NCI-H2196 treated with DMSO at 0.1 percent for 48 hours (cell line): ENCODE measurements around the gene VPS37C.
"Not testable (repeated sequence)": the region's sequence is repeated elsewhere in the genome, so short reads cannot be mapped to it uniquely, and the experiment has no call there.

Source experiments
- DNase-seq: peaks from one replicate; lab custom pipeline; 2025; ENCODE audit not compliant: unreplicated experiment; lab: John Stamatoyannopoulos, UW

Gene VPS37C

GRCh38 chr11:61161190-61162091 lies at the start of gene VPS37C:
VPS37C (minus strand) TSS chr11:61161426; CDS start chr11:61138829, 22,597 bp downstream.
- peak; percentile 85 for DNase-seq

- not testable (repeated sequence) for DNase-seq
Observed at GRCh38 chr11:61210629-61211028, 49.4 kb upstream of the VPS37C start.

- DNase-seq = not testable (repeated sequence)
Observed at GRCh38 chr11:61207636-61208310, 46.5 kb upstream of the VPS37C start.

GRCh38 chr11:61204502-61205059 lies 43.4 kb upstream of the VPS37C start:
- not testable (repeated sequence) for DNase-seq

GRCh38 chr11:61203873-61204272 lies 42.6 kb upstream of the VPS37C start:
- not testable (repeated sequence) for DNase-seq

- not testable (repeated sequence) for DNase-seq
Observed at GRCh38 chr11:61202950-61203746, 41.9 kb upstream of the VPS37C start, which contains the start of gene PGA3. PGA3 (plus strand) TSS chr11:61203515; CDS start chr11:61203565, 50 bp downstream.

- no peak for DNase-seq
Observed at GRCh38 chr11:61201476-61201875, 40.2 kb upstream of the VPS37C start.

- no peak for DNase-seq
Observed at GRCh38 chr11:61198948-61199523, 37.8 kb upstream of the VPS37C start.

- DNase-seq = no peak
Observed at GRCh38 chr11:61198361-61198760, 37.1 kb upstream of the VPS37C start.

GRCh38 chr11:61195719-61196118 lies 34.5 kb upstream of the VPS37C start:
- no peak for DNase-seq

- no peak for DNase-seq
Observed at GRCh38 chr11:61194981-61195695, 33.9 kb upstream of the VPS37C start.

- DNase-seq = no peak
Observed at GRCh38 chr11:61194169-61194671, 33.0 kb upstream of the VPS37C start.

- DNase-seq = no peak
Observed at GRCh38 chr11:61193596-61193995, 32.4 kb upstream of the VPS37C start.

- no peak for DNase-seq
Observed at GRCh38 chr11:61189933-61190332, 28.7 kb upstream of the VPS37C start.

GRCh38 chr11:61187505-61188130 lies 26.4 kb upstream of the VPS37C start:
- DNase-seq = peak; percentile 59

- DNase-seq = no peak
Observed at GRCh38 chr11:61186504-61186903, 25.3 kb upstream of the VPS37C start.

GRCh38 chr11:61183645-61184044 lies 22.4 kb upstream of the VPS37C start:
- no peak for DNase-seq

GRCh38 chr11:61181489-61181888 lies 20.3 kb upstream of the VPS37C start:
- DNase-seq = no peak

GRCh38 chr11:61180205-61180604 lies 19.0 kb upstream of the VPS37C start:
- not testable (repeated sequence) for DNase-seq
